NB4 (cell line): Measurements from ENCODE around the gene EPG5.

Experiments
- DNase-seq: peaks from one replicate; pipeline ENCODE4 v3.0.0; 2010; ENCODE audit warnings: low read depth
- H3K4me3 ChIP-seq: one replicate; pipeline ENCODE4 v1.5.1; 2011; ENCODE audit warnings: mild to moderate bottlenecking, low read depth, low read length, moderate library complexity
- CTCF ChIP-seq: IDR thresholded peaks from one replicate; pipeline ENCODE4 v1.5.1; 2012; ENCODE audit warnings: low read depth, low read length
- MAX ChIP-seq: IDR thresholded peaks from 2 replicates; pipeline ENCODE4 v1.6.1; 2011; ENCODE audit warnings: low read depth, low read length
- MYC ChIP-seq: IDR thresholded peaks from 2 replicates; pipeline ENCODE4 v1.6.1; 2011; ENCODE audit warnings: low read depth, low read length
- POLR2A ChIP-seq: IDR thresholded peaks from 2 replicates; pipeline ENCODE4 v1.6.1; 2011; ENCODE audit warnings: mild to moderate bottlenecking; ENCODE audit not compliant: insufficient read length; ENCODE audit errors: extremely low read depth

Gene EPG5

GRCh38 chr18:45967007-45967706, at the start of gene EPG5:
Gene EPG5 (minus strand): TSS chr18:45967329. CDS start chr18:45967239, 90 bp downstream.
- TF ChIP-seq MAX (peak; percentile 34; the same call in 1 of the 2 replicates), POLR2A (peak; percentile 28), MYC (no peak; the same call in 1 of the 2 replicates), CTCF (no peak)
- peak within 1 kb of the TSS; percentile 97 for H3K4me3 ChIP-seq
- DNase-seq: peak; percentile 95

GRCh38 chr18:46013484-46014189, 46.5 kb upstream of the EPG5 start:
- TF ChIP-seq POLR2A (no peak), CTCF (no peak), MAX (no peak), MYC (no peak)
- no peak for DNase-seq
- H3K4me3 ChIP-seq: no peak overlapping the region

GRCh38 chr18:46010676-46011075, 43.5 kb upstream of the EPG5 start:
- no peak overlapping the region for H3K4me3 ChIP-seq
- no peak for DNase-seq
- no peak for TF ChIP-seq CTCF
- no peak for TF ChIP-seq MAX
- TF ChIP-seq POLR2A: no peak
- TF ChIP-seq MYC: no peak

- DNase-seq: no peak
- no peak overlapping the region for H3K4me3 ChIP-seq
- no peak for TF ChIP-seq MAX
- no peak for TF ChIP-seq POLR2A
- TF ChIP-seq MYC: no peak
- TF ChIP-seq CTCF: no peak
These were observed 42.9 kb upstream of the EPG5 start for GRCh38 chr18:46010050-46010449.

GRCh38 chr18:46009125-46009840, 42.2 kb upstream of the EPG5 start:
- DNase-seq: peak; percentile 78
- H3K4me3 ChIP-seq: no peak overlapping the region
- TF ChIP-seq MYC: no peak
- no peak for TF ChIP-seq MAX
- TF ChIP-seq CTCF: no peak
- TF ChIP-seq POLR2A: no peak
